Fibroblast of lung (primary cell): Measurements from ENCODE around the gene FSTL5.

Source experiments
- CTCF ChIP-seq, 2 donors: IDR thresholded peaks in 1 of 2; conservative IDR thresholded peaks in 1 of 2; 1 replicate in 1 of 2; 2 replicates in 1 of 2; pipeline ENCODE4 v1.5.1; 2011 to 2012; ENCODE audit warnings: low read length in 2 of 2, control low read depth in 1 of 2, inconsistent platforms in 1 of 2, low read depth in 1 of 2, mild to moderate bottlenecking in 1 of 2
- EZH2 ChIP-seq: IDR thresholded peaks from 2 replicates; pipeline ENCODE4 v1.5.1; 2012; ENCODE audit warnings: low read length, control low read depth, mild to moderate bottlenecking; ENCODE audit errors: missing control alignments

GRCh38 chr4:161343569-161343950 is 820.2 kb downstream of the FSTL5 start:
- TF ChIP-seq CTCF (conservative IDR thresholded peaks at IDR 0.05 in 1 of 2, IDR thresholded peaks at IDR 0.05 in 1 of 2; ENCODE audit: low read depth in 1 of 2, low read length in 2 of 2) (no peak), EZH2 (no peak)
